Activated CD4-positive, alpha-beta T cell treated with anti-CD3 and anti-CD28 coated beads, Interleukin-2, amount 50 U/mL, for 48 hours (primary cell): ENCODE measurements around the gene NXF3.
"Not testable (repeated sequence)": the region's sequence is repeated elsewhere in the genome, so short reads cannot be mapped to it uniquely, and the experiment has no call there.

Experiments
- DNase-seq, 2 experiments: peaks; one replicate each; pipeline ENCODE4 v3.0.0-alpha.2; 2020

The NXF3 gene, protein sequence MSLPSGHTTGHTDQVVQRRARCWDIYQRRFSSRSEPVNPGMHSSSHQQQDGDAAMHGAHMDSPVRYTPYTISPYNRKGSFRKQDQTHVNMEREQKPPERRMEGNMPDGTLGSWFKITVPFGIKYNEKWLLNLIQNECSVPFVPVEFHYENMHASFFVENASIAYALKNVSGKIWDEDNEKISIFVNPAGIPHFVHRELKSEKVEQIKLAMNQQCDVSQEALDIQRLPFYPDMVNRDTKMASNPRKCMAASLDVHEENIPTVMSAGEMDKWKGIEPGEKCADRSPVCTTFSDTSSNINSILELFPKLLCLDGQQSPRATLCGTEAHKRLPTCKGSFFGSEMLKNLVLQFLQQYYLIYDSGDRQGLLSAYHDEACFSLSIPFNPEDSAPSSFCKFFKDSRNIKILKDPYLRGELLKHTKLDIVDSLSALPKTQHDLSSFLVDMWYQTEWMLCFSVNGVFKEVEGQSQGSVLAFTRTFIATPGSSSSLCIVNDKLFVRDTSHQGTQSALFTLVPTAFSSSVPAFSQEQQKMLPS

DNA sequence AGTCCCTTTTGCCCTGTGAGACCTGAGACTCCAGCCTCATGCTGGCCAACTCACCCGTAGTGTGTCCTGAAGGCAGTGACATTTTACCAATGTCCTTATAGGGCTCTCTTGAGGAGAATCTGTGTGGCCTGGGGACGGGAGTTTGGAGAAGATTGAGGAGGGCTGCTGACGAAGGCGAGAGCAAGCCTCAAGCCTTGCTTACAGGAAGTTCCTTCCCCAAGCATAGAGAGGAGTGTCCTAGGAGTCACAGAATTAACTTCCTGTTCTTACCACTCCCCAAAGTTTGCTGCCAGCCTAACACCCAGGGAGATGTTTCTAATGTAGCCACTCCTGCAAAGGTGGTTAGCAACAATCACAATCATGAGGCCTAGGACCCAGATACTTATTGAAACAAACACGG is at the start of gene NXF3:
Gene NXF3 (minus strand): TSS at position 202 of the 400 bp plus-strand sequence. CDS start 120 bp downstream, at position 82.
- DNase-seq: no peak

DNA sequence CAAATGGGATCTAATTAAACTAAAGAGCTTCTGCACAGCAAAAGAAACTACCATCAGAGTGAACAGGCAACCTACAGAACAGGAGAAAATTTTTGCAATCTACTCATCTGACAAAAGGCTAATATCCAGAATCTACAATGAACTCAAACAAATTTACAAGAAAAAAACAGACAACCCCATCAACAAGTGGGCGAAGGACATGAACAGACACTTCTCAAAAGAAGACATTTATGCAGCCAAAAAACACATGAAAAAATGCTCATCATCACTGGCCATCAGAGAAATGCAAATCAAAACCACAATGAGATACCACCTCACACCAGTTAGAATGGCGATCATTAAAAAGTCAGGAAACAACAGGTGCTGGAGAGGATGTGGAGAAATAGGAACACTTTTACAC is 43.6 kb upstream of the NXF3 start:
- DNase-seq: not testable (repeated sequence)

DNA sequence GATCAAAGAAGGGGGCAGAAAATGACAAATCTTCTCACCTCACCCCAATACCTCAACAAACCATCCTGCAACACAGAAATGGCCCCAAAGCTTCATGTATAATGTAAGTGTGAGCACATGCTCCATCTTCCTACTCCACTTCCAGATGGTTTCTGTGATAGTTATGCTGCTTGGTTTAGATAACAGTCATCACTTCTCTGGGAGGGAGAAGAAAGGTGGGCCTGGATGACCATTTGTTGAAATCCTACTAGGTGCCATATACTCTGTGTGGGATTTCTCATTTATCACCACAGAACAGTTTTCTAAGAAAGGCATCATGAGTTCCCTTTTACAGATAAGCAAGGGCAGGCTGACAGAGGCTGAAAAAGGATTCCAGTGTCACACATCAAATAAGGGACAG is 31.3 kb upstream of the NXF3 start:
- DNase-seq: no peak

DNA sequence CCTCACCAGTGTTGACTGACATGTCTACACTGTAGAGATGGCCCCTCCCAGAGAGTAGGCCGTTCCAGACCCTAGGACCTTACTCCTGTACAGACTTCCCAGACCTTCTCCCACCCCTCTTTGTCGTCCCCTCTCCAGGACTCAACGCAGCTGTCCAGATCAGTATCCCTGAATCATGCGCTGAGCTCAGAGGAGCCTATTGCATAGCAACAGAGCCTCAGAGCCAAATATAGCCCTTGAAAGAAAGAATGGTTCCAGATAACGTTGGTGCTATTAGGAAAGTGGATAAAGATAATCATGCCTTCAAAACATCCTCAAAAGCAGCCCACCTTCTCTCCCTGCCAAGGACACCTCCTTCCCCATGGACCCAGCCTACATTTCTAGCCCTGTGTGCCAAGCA is 27.8 kb upstream of the NXF3 start:
- no peak for DNase-seq

DNA sequence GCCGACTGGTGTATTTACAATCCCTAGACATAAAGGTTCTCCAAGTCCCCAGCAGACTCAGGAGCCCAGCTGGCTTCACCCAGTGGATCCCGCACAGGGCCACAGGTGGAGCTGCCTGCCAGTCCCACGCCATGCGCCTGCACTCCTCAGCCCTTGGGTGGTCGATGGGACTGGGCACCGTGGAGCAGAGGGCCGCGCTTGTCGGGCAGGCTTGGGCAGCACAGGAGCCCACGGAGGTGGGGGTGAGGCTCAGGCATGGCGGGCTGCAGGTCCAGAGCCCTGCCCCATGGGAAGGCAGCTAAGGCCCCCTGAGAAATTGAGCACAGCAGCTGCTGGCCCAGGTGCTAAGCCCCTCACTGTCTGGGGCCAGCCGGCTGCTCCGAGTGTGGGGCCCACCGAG is 24.0 kb upstream of the NXF3 start:
- not testable (repeated sequence) for DNase-seq

DNA sequence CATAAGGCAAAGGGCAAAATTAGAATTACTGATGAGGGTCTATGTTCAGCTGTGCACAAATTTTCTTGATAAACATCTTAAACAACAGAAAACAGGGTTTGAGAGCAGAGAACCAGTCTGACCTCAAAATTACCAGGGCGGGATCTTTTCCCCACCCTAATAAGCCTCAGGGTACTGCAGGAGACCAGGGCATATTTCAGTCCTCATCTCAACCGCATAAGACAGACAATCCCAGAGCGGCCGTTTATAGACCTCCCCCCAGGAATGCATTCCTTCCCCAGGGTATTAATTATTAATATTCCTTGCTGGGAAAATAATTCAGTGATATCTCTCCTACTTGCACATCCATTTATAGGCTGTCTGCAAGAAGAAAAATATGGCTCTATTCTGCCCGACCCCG is 16.6 kb upstream of the NXF3 start:
- not testable (repeated sequence) for DNase-seq

DNA sequence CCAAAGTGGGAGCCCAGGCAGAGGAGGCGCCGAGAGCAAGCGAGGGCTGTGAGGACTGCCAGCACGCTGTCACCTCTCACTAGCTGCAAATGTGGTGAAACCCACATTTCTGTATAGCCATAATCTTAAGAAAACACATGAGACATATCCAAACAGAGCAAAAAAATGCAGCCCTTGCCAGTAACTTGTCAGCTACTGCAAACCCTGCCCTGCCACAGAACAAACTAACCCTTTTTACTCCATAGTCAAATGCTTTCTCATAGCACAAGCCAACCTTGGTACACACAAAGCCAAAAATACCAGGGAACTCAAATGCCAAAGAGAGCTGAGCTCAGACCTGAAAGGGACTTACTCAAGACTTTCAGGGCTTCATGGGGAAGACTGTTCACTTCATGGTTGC is 14.9 kb upstream of the NXF3 start:
- no peak for DNase-seq

DNA sequence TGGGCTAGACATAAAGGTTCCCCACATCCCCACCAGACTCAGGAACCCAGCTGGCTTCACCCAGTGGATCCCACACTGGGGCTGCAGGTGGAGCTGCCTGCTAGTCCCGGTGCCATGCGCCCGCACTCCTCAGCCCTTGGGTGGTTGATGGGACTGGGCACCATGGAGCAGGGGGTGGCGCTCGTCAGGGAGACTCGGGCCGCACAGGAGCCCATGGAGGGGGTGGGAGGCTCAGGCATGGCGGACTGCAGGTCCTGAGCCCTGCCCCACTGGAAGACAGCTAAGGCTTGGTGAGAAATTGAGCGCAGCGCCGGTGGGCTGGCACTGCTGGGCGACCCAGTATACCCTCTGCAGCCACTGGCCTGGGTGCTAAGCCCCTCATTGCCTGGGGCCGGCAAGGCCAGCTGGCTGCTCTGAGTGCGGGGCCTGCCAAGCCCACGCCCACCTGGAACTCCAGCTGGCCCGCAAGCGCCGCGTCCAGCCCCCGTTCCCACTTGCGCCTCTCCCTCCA is 14.3 kb upstream of the NXF3 start:
- not testable (repeated sequence) for DNase-seq

DNA sequence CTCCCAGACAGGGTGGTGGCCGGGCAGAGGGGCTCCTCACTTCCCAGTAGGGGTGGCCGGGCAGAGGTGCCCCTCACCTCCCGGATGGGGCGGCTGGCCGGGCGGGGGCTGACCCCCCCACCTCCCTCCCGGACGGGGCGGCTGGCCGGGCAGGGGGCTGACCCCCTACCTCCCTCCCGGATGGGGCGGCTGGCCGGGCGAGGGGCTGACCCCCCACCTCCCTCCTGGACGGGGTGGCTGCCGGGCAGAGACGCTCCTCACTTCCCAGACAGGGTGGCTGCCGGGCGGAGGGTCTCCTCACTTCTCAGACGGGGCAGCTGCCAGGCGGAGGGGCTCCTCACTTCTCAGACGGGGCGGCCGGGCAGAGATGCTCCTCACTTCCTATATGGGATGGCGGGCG is 11.4 kb upstream of the NXF3 start:
- DNase-seq: not testable (repeated sequence)

DNA sequence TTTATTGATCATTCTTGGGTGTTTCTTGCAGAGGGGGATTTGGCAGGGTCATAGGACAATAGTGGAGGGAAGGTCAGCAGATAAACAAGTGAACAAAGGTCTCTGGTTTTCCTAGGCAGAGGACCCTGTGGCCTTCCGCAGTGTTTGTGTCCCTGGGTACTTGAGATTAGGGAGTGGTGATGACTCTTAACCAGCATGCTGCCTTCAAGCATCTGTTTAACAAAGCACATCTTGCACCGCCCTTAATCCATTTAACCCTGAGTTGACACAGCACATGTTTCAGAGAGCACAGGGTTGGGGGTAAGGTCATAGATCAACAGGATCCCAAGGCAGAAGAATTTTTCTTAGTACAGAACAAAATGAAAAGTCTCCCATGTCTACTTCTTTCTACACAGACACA is 10.9 kb upstream of the NXF3 start:
- DNase-seq: not testable (repeated sequence)

DNA sequence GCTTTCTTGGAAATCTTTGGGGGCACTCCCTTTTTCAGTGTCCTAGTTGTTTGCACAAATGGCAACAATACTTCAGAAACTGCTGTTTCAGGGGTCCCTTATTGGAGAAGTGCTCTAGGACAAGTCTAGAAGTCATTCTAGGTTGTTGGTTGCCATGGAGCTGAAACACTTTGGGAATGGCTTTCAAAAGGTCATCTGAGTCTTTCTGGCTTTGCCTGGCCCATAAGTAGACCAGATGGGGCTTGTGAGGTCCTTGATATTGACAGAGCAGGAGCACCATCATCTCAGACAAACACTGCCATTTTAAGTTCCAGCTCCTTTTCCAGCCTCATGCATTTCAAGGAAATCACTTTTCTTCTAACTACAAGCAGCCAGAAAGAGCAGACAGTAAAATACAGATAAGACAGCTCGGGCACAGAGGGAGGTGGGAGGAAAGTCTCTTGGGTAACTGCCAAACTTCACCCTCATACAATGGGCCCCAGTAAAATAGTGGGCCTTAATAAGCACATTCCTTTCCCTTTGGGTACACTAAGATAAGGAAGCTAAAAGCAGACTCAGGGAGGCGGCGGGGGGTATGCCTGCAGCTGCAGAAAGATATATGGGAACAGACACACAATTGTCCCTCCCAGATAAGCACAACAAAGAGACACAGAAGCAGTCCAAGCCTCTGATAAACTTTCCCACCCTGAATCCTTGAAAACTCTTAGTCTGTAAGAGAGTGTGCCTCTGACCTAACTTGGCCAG is 8.5 kb upstream of the NXF3 start:
- no peak for DNase-seq

DNA sequence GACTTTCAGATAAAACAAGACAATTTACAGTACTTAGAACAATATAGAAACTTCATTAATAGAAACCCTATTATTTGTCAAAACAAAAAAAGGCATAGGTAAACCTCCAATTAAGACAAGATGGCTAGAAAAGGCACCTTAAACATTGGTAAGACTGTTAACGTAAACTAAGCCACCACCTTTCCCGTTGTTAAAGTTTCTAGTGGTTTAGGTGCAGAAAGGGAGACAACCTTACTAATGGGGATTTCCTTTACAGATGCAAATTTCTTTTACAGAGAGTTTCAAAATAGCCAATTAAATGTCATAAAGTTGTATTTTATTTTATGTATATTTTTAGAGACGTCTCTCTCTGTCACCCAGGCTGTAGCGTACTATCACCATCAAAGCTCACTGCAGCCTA is 7.5 kb upstream of the NXF3 start:
- no peak for DNase-seq

DNA sequence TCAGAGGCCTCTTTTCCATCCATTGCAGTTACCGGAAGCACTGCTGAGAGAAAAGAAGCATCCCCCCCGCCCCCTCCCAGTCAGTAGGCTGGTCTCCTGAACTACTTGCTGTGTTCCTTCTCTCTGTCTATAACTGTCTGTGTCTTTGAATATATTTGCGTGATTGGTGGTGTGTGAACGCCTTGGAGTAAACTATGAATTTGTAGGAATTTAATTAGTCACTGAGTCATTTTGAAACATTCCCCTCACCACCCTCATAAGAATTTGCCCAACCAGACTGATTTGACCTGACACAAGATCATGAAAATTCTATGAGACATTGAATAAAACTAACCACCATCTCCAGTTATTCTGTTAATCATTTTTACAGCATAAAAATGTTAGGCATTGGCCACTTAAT is 6.7 kb upstream of the NXF3 start:
- no peak for DNase-seq

DNA sequence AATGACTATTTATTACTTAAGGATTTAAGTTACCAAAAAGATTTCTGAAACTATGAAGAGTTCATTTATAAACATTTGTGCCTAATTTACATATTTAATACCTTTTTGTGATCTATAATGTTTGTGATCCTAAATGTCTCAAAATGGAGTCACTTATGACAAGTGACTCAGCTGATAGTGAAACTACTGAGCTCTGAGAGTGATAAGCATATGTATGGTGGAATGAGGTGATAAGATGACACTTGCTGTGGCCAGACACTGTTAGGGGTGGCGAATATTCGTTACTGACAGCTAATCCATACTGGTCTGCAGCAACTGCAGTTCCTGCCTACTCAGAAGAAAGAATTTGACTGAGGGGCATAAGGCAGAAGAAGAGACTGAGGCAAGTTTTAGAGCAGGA is 5.5 kb upstream of the NXF3 start:
- no peak for DNase-seq

DNA sequence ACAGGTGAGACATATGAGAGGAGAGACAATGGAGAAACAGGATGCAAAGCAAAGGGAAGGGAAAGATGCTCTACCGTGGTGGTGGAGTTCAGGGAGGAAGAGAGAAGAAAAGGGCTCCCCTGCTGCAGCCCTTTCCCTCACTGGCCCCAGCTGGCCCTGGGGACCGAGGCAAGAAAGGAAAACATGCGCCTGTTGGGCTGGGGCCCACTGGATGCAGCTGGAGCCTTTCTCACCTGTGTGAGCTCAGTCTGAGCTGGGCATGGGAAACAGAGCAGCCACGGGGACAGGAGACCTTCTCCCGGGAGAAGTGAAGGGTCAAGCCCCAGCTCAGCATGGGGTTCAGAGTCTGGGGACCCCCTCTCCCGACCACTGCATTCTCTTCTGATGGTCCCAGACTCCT is 11.9 kb downstream of the NXF3 start:
- no peak for DNase-seq

DNA sequence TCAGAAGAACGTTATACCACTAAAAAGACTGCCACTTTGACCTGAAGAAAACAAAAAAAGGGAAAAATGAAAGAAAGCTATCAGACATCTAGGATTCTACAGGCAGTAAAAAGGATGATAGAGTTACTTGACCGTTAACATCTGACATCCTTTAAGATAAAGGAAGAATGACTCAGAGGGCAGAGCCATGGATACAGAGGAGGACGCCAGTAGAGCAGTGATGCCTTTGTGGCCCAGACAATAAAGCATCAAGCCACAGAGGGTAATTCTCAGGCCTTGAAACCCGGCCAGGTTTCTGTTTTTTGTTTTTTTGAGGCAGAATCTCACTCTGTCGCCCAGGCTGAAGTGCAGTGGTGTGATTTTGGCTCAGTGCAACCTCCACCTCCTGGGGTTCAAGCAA is 19.5 kb downstream of the NXF3 start:
- no peak for DNase-seq

DNA sequence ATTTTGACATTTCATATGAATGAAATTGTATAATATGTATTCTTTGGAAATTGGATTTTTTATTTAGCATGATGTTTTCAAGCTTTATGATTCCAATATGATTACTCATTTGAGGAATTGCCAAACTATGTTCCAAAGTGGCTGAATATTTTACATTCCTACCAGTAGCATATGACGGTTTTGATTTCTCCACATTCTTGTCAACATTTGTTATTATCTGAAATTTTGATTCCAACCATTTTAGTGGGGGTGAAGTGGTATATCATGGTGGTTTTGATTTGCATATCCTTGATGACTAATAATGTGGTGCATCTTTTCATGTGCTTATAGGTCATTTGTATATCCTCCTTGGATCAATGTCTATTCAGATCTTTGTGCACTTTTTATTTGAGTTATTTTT is 26.3 kb downstream of the NXF3 start:
- no peak for DNase-seq

DNA sequence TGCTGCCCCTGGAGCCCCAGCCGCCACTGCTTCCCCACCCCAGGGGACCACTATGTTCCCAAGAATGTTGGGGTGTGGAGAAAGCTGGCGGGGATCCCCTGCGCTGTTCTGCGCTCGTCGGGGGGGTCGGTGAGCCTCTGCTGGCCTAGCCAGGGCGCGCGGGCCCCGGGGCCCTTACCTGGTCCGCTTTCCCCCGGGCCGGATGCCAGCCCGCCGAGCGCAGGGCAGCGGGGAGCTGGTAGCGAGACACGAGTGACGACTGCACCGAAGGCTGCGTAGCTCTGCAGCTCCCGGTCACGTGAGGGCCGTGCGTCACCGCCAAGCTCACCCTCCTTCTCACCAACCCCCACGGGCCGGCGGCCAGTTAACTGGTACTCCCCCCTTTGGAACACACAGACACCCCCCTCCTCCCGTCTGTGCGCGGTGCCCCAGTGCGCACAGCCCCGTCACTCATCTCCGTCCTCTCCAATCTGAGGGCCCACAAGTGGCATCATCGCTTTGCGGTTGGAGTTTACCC is 29.0 kb downstream of the NXF3 start, which contains the start of gene BEX1:
Gene BEX1 (minus strand): TSS at position 254 of the 517 bp plus-strand sequence. CDS start 897 bp downstream, outside the sequence.
- DNase-seq: peak; percentile 2 to 16

DNA sequence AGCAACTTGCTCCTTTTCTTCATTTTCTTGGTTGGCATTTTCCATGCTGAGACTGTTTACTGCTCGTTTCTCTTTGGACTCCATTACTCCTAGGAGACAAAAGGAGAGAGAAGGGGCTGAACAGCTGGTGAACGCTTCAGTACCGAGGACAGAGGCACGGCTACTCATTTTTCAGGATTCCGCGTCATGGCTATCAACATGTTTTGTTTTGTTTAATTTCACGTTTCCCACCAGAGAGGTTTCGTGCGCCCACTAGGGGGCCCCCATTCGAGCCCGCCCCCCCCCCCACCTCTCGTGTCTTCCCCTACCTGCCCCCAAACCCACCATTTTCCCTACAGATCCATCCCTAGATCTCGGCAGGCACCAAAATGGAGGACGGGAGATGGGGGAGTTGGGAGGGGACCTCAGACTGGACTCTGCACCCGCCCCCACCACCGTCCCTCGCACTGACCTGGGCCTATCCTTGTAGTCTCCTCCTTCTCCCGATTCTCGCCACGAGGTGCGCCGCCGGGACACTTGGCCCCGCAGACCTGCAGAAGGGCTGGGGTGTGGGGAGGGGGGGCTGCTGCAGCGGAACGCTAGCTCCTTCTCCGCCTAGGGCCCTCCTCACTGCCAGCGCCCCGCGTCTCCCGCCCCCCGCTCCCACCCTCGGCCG is 29.6 kb downstream of the NXF3 start:
- DNase-seq: peak in 1 of 2 experiments; percentile 3

DNA sequence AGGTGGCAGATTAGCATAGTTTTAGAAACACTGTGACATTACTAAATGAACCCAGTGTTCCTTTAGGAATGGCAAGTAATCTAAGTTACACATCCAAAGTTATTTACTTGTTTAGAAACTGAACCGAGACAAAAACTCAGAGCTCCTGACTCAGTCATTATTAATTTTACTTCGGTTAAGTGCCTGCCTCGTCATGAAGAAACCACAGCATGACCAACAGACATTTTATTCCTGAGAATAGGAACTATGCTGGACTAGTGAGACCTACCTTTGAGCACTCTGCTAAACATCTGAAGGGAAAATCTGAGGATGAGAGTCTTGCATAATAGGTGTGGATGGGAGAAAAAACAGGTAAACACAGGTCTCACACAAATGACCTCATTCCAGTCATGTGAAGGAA is 31.5 kb downstream of the NXF3 start:
- DNase-seq: no peak

DNA sequence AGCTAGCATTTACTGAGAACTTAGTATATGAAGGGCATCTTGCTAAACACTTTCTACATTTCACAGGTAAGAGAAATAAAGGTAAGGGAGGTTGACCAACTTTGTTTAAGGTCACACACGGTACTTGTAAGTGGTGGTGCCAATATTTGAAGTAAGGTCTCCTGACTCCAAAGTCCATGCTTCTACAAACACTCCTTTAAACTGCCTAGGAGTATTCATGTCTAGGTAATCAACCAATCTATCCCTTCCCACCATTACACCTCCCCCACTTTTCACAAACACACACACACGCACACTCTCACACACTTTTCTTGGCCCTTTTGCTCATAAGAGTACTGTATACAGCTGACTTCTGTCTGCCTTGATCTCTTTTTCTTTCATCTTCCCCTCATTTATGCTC is 36.0 kb downstream of the NXF3 start:
- DNase-seq: no peak

DNA sequence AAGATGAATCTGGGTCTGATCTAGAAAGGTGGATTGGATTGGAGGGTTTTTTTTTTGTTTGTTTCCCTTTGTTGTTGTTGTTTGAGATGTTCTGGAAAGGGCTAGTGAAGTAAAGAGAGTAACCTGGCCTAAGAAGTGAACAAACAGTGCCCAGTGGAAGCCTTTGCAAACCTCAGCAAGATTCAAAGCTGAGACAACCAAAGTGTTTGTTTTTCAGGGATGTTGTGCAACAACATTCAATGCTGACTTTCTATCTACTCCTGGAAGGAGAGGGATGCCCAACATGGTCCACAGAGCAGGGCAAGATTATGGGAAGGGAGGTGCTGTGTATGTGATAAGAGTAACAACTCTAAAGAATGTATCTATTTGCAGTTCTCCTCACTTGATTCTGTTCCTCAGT is 40.3 kb downstream of the NXF3 start:
- no peak for DNase-seq

DNA sequence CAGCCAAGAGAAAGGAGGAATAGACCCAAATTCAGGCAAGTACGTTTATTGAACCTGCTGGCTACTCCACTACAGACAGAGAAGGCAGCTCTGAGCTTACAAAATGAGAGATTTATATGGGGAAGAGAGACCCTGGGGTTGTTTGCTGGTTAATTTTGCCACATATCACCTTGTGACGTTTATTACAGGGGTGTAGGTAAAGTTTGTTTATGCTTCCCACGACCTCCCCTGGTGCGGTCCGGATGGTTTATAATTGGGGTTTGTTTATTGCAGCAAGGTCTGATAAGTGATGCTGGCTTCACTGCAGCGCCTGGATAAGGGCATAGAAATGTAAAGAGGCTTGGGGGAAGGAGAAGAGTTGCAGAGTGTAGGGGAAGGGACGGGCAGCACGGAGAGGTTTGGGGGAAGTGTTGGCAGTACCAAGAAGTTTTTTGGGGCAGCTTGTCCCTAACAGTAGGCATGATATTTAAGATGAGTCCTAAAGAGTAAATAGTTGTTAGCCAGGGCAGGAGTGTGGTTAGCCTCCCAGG is 41.6 kb downstream of the NXF3 start:
- no peak for DNase-seq
